ENCODE data around the gene CNR2. TPM values are rescaled to one million over a fixed set of nuclear protein-coding genes. Genes with fewer than 3 reads are reported as not detected.
"Not testable (repeated sequence)": the region's sequence is repeated elsewhere in the genome, so short reads cannot be mapped to it uniquely, and the experiment has no call there.

Gene CNR2
- total RNA-seq, 1 donor from 2014 or later, result not detected

GRCh38 chr1:23864801-23865542, 48.2 kb downstream of the CNR2 start:
- no peak overlapping the region for H3K27ac Mint-ChIP-seq
- peaks cover 19% of the 10 kb centered on the region for H3K27me3 Mint-ChIP-seq (ENCODE audit: low read depth)
- DNase-seq (ENCODE audit: low spot score in 2 of 2, unreplicated experiment in 2 of 2), result no peak
- peaks cover 15% of the 10 kb centered on the region for H3K36me3 Mint-ChIP-seq
- TF ChIP-seq CTCF (IDR thresholded peaks at IDR 0.05; ENCODE audit: unreplicated experiment), result no peak
- no peaks in the 10 kb centered on the region for H3K9me3 Mint-ChIP-seq
- peaks cover 23% of the 10 kb centered on the region for H3K4me1 Mint-ChIP-seq
- H3K4me3 Mint-ChIP-seq, result no peak overlapping the region

- peaks cover 20% of the 10 kb centered on the region for H3K4me1 Mint-ChIP-seq
- peaks cover 23% of the 10 kb centered on the region for H3K36me3 Mint-ChIP-seq
- H3K9me3 Mint-ChIP-seq, result no peaks in the 10 kb centered on the region
- H3K27me3 Mint-ChIP-seq (ENCODE audit: low read depth), result peaks cover 8% of the 10 kb centered on the region
- H3K27ac Mint-ChIP-seq, result no peak overlapping the region
- TF ChIP-seq CTCF (IDR thresholded peaks at IDR 0.05; ENCODE audit: unreplicated experiment), result no peak
- no peak overlapping the region for H3K4me3 Mint-ChIP-seq
- DNase-seq (ENCODE audit: low spot score in 2 of 2, unreplicated experiment in 2 of 2), result no peak
These were observed 50.5 kb downstream of the CNR2 start for GRCh38 chr1:23862640-23863039.

- no peak for TF ChIP-seq CTCF (IDR thresholded peaks at IDR 0.05; ENCODE audit: unreplicated experiment)
- H3K4me1 Mint-ChIP-seq, result no peaks in the 10 kb centered on the region
- peaks cover 31% of the 10 kb centered on the region for H3K36me3 Mint-ChIP-seq
- H3K4me3 Mint-ChIP-seq, result no peak overlapping the region
- H3K27ac Mint-ChIP-seq, result no peak overlapping the region
- peaks cover 3% of the 10 kb centered on the region for H3K9me3 Mint-ChIP-seq
- no peak for DNase-seq (ENCODE audit: low spot score in 2 of 2, unreplicated experiment in 2 of 2)
- no peaks in the 10 kb centered on the region for H3K27me3 Mint-ChIP-seq (ENCODE audit: low read depth)
These were observed 58.6 kb downstream of the CNR2 start for GRCh38 chr1:23854568-23854967.

GRCh38 chr1:23853124-23853523, 60.0 kb downstream of the CNR2 start:
- peaks cover 35% of the 10 kb centered on the region for H3K36me3 Mint-ChIP-seq
- H3K27ac Mint-ChIP-seq; DNase-seq (ENCODE audit: low spot score in 2 of 2, unreplicated experiment in 2 of 2); H3K4me3 Mint-ChIP-seq; H3K9me3 Mint-ChIP-seq; H3K27me3 Mint-ChIP-seq (ENCODE audit: low read depth); H3K4me1 Mint-ChIP-seq: not testable (repeated sequence)

- Mint-ChIP-seq H3K9me3 (peaks cover 18% of the 10 kb centered on the region), H3K36me3 (peaks cover 42% of the 10 kb centered on the region)
- DNase-seq (ENCODE audit: low spot score in 2 of 2, unreplicated experiment in 2 of 2); H3K4me1 Mint-ChIP-seq; H3K27me3 Mint-ChIP-seq (ENCODE audit: low read depth); H3K4me3 Mint-ChIP-seq; H3K27ac Mint-ChIP-seq: not testable (repeated sequence)
These were observed 61.8 kb downstream of the CNR2 start for GRCh38 chr1:23851406-23851805.

GRCh38 chr1:23848673-23849616, 64.2 kb downstream of the CNR2 start:
- DNase-seq (ENCODE audit: low spot score in 2 of 2, unreplicated experiment in 2 of 2), result no peak
- H3K27me3 Mint-ChIP-seq (ENCODE audit: low read depth), result no peaks in the 10 kb centered on the region
- no peaks in the 10 kb centered on the region for H3K4me1 Mint-ChIP-seq
- H3K36me3 Mint-ChIP-seq, result peaks cover 39% of the 10 kb centered on the region
- no peak overlapping the region for H3K4me3 Mint-ChIP-seq
- H3K27ac Mint-ChIP-seq, result no peak overlapping the region
- peaks cover 15% of the 10 kb centered on the region for H3K9me3 Mint-ChIP-seq
- no peak for TF ChIP-seq CTCF (IDR thresholded peaks at IDR 0.05; ENCODE audit: unreplicated experiment)

GRCh38 chr1:23847482-23848095, 65.6 kb downstream of the CNR2 start:
- H3K27ac Mint-ChIP-seq; DNase-seq (ENCODE audit: low spot score in 2 of 2, unreplicated experiment in 2 of 2); H3K27me3 Mint-ChIP-seq (ENCODE audit: low read depth); H3K4me1 Mint-ChIP-seq; H3K4me3 Mint-ChIP-seq: not testable (repeated sequence)
- peaks cover 35% of the 10 kb centered on the region for H3K36me3 Mint-ChIP-seq
- peaks cover 15% of the 10 kb centered on the region for H3K9me3 Mint-ChIP-seq
